Mesothelial cell of epicardium (in vitro differentiated cells): ENCODE results near the gene CHMP1B. TPM values are rescaled to one million over a fixed set of nuclear protein-coding genes. Genes with fewer than 3 reads are reported as not detected.

Source experiments
- DNase-seq, 2 experiments: peaks; one replicate each; pipeline ENCODE4 v3.0.0; 2021; ENCODE audit warnings: low spot score in 2 of 2; ENCODE audit not compliant: unreplicated experiment in 2 of 2
- H3K27ac Mint-ChIP-seq: 2 replicates; pipeline ENCODE4 v1.8.0; 2021; ENCODE audit warnings: mixed read lengths
- H3K27me3 Mint-ChIP-seq: 2 replicates; pipeline ENCODE4 v1.8.0; 2021; ENCODE audit warnings: low read depth, mixed read lengths
- H3K36me3 Mint-ChIP-seq: 2 replicates; pipeline ENCODE4 v1.8.0; 2021; ENCODE audit warnings: mixed read lengths
- H3K4me1 Mint-ChIP-seq: 2 replicates; pipeline ENCODE4 v1.8.0; 2021; ENCODE audit warnings: mixed read lengths
- H3K4me3 Mint-ChIP-seq: 2 replicates; pipeline ENCODE4 v1.8.0; 2021; ENCODE audit warnings: mild to moderate bottlenecking, moderate library complexity, mixed read lengths
- H3K9me3 Mint-ChIP-seq: 2 replicates; pipeline ENCODE4 v1.8.0; 2021; ENCODE audit warnings: mixed read lengths
- CTCF ChIP-seq: fragments of 200-600 bp; sonication (generic); IDR thresholded peaks from one replicate; pipeline ENCODE4 v1.5.0; 2021; ENCODE audit warnings: antibody characterized with exemption; ENCODE audit not compliant: unreplicated experiment
- total RNA-seq: library from RNA; stranded (reverse); gene quantifications from 3 replicates; pipeline ENCODE4 v1.2.1, GENCODE V29; 2021

The CHMP1B gene
- total RNA-seq, 1 donor from 2014 or later, result 43.7 TPM

GRCh38 chr18:11871501-11871900 lies 20.3 kb downstream of the CHMP1B start:
- H3K27ac Mint-ChIP-seq, result no peak overlapping the region
- no peak overlapping the region for H3K4me3 Mint-ChIP-seq
- DNase-seq, result no peak
- peaks cover 7% of the 10 kb centered on the region for H3K9me3 Mint-ChIP-seq
- TF ChIP-seq CTCF, result no peak
- H3K27me3 Mint-ChIP-seq, result no peaks in the 10 kb centered on the region
- peaks cover 14% of the 10 kb centered on the region for H3K36me3 Mint-ChIP-seq
- H3K4me1 Mint-ChIP-seq, result no peaks in the 10 kb centered on the region

- H3K27me3 Mint-ChIP-seq, result no peaks in the 10 kb centered on the region
- no peak for TF ChIP-seq CTCF
- H3K27ac Mint-ChIP-seq, result no peak overlapping the region
- peaks cover 7% of the 10 kb centered on the region for H3K9me3 Mint-ChIP-seq
- no peak overlapping the region for H3K4me3 Mint-ChIP-seq
- peaks cover 18% of the 10 kb centered on the region for H3K36me3 Mint-ChIP-seq
- no peak for DNase-seq
- no peaks in the 10 kb centered on the region for H3K4me1 Mint-ChIP-seq
These were observed 21.4 kb downstream of the CHMP1B start for GRCh38 chr18:11872479-11873136.

- Mint-ChIP-seq H3K4me1 (no peaks in the 10 kb centered on the region), H3K9me3 (peaks cover 7% of the 10 kb centered on the region), H3K27me3 (no peaks in the 10 kb centered on the region), H3K4me3 (no peak overlapping the region), H3K27ac (no peak overlapping the region), H3K36me3 (peaks cover 18% of the 10 kb centered on the region)
- TF ChIP-seq CTCF, result no peak
- DNase-seq, result no peak
These were observed 22.6 kb downstream of the CHMP1B start for GRCh38 chr18:11873670-11874340.

GRCh38 chr18:11874676-11875075 lies 23.5 kb downstream of the CHMP1B start:
- H3K36me3 Mint-ChIP-seq, result peaks cover 18% of the 10 kb centered on the region

GRCh38 chr18:11877497-11878135 lies 26.4 kb downstream of the CHMP1B start:
- Mint-ChIP-seq H3K4me3 (no peak overlapping the region), H3K9me3 (peaks cover 7% of the 10 kb centered on the region), H3K36me3 (peaks cover 29% of the 10 kb centered on the region), H3K27ac (no peak overlapping the region), H3K4me1 (no peaks in the 10 kb centered on the region), H3K27me3 (no peaks in the 10 kb centered on the region)
- TF ChIP-seq CTCF, result no peak
- no peak for DNase-seq

More at GRCh38 chr18:11874676-11875075, 23.5 kb downstream of the CHMP1B start:
- Mint-ChIP-seq H3K9me3 (peaks cover 7% of the 10 kb centered on the region), H3K4me3 (no peak overlapping the region), H3K4me1 (no peaks in the 10 kb centered on the region), H3K27me3 (no peaks in the 10 kb centered on the region), H3K27ac (no peak overlapping the region)
- TF ChIP-seq CTCF, result no peak
- DNase-seq, result no peak
